HepG2 (cell line): Measurements from ENCODE around the gene USF1. TPM values are rescaled to one million over a fixed set of nuclear protein-coding genes. Genes with fewer than 3 reads are reported as not detected.

Experiments
- ATAC-seq: fragments of 200-7000 bp; cut with Tn5 transposase; 3 replicates; pipeline ENCODE4 v1.9.1; 2020; ENCODE audit warnings: mild to moderate bottlenecking, moderate library complexity
- BruUV-seq: library from RNA; stranded (reverse); fragments of 400-500 nt; replicated peaks from 2 replicates; lab custom pipeline; 2021; lab: Mats Ljungman, UMichigan
- CTCF ChIA-PET: fragments of 300-600 bp; formaldehyde crosslinking; extraction: SDS; loops from one replicate; lab custom pipeline; 2021; ENCODE audit warnings: low total read pairs, inconsistent platforms, low intra/inter-chr PET ratio; lab: Yijun Ruan, JAX
- POLR2A ChIA-PET: fragments of 350-600 bp; sonication (Branson Sonifier 250); formaldehyde crosslinking; loops from one replicate; lab custom pipeline; 2020; ENCODE audit warnings: antibody characterized with exemption, inconsistent platforms; lab: Yijun Ruan, JAX
- DNase-seq: peaks from one replicate; pipeline ENCODE4 v3.0.0-alpha.2; 2015; ENCODE audit warnings: low spot score
- FAIRE-seq: peaks from 3 replicates; lab custom pipeline; 2011; peaks lifted over from hg19 to GRCh38; lab: Jason Lieb, UNC
- H2AFZ ChIP-seq: one replicate; pipeline ENCODE4 v1.6.1; 2011; ENCODE audit warnings: low read length, inconsistent platforms
- H3K27ac ChIP-seq: fragments of 300-600 bp; 3 replicates; pipeline ENCODE4 v1.8.0; 2011; ENCODE audit warnings: mixed run types, mild to moderate bottlenecking, mixed read lengths, low read length, inconsistent platforms; ENCODE audit not compliant: insufficient read depth; ENCODE audit errors: extremely low read length
- H3K27me3 ChIP-seq, 2 experiments: fragments of 200-600 bp in 1 of 2; 2 replicates in 1 of 2; 3 replicates in 1 of 2; pipeline versions ENCODE4 v1.6.0 to v1.8.0; 2011; ENCODE audit warnings: low read length in 2 of 2, mild to moderate bottlenecking in 2 of 2, moderate library complexity in 2 of 2, inconsistent platforms in 1 of 2; ENCODE audit not compliant: insufficient read depth in 2 of 2, control insufficient read depth in 1 of 2
- H3K36me3 ChIP-seq, 2 experiments: fragments of 200-600 bp in 1 of 2; replicated peaks in 1 of 2; 2 replicates in 1 of 2; 3 replicates in 1 of 2; pipeline versions ENCODE4 v1.5.1 to v1.8.0; 2011; ENCODE audit warnings: low read length in 2 of 2, inconsistent platforms in 1 of 2; ENCODE audit not compliant: insufficient read depth in 2 of 2, control insufficient read depth in 1 of 2
- H3K4me1 ChIP-seq: 2 replicates; pipeline ENCODE4 v1.5.1; 2012; ENCODE audit warnings: low read length, inconsistent platforms; ENCODE audit not compliant: insufficient read depth
- H3K4me2 ChIP-seq: 2 replicates; pipeline ENCODE4 v1.6.0; 2011; ENCODE audit warnings: low read depth, low read length, inconsistent platforms
- H3K4me3 ChIP-seq, 3 experiments: fragments of 200-600 bp in 1 of 3; sonication (generic), shearing (Covaris generic) in 1 of 3; replicated peaks in 1 of 3; 2 replicates each; pipeline ENCODE4 v1.5.1; 2011 to 2016; ENCODE audit warnings: low read length in 3 of 3, inconsistent platforms in 2 of 3, low read depth in 2 of 3, mild to moderate bottlenecking in 2 of 3, control low read depth in 1 of 3, mixed read lengths in 1 of 3; ENCODE audit not compliant: insufficient read depth in 1 of 3
- H3K79me2 ChIP-seq: one replicate; pipeline ENCODE4 v1.6.1; 2011; ENCODE audit warnings: low read length, inconsistent platforms; ENCODE audit not compliant: insufficient read depth
- H3K9ac ChIP-seq: 2 replicates; pipeline ENCODE4 v1.6.0; 2011; ENCODE audit warnings: mild to moderate bottlenecking, low read depth, low read length, inconsistent platforms; ENCODE audit not compliant: insufficient read depth
- H3K9me3 ChIP-seq: 2 replicates; pipeline ENCODE4 v1.5.1; 2012; ENCODE audit warnings: mild to moderate bottlenecking, low read length
- H4K20me1 ChIP-seq: 2 replicates; pipeline ENCODE4 v1.6.0; 2011; ENCODE audit warnings: inconsistent platforms, mild to moderate bottlenecking, low read length, moderate library complexity; ENCODE audit not compliant: insufficient read depth
- ARNT2 ChIP-seq: sonication (generic); formaldehyde crosslinking; IDR thresholded peaks from 2 replicates; pipeline ENCODE4 v1.8.0; 2022; ENCODE audit warnings: mild to moderate bottlenecking, low read depth, missing genetic modification reagents, moderate library complexity
- FOXJ3 ChIP-seq: sonication (generic); formaldehyde crosslinking; IDR thresholded peaks from 2 replicates; pipeline ENCODE4 v1.4.0; 2020; ENCODE audit warnings: missing genetic modification reagents, mild to moderate bottlenecking, borderline replicate concordance
- GTF2F1 ChIP-seq: fragments of 150-350 bp; IDR thresholded peaks from 2 replicates; pipeline ENCODE4 v1.6.1; 2014; ENCODE audit warnings: low read length
- MYNN ChIP-seq: sonication (generic); formaldehyde crosslinking; IDR thresholded peaks from 2 replicates; pipeline ENCODE4 v1.4.0; 2020; ENCODE audit warnings: mild to moderate bottlenecking, low read depth, missing genetic modification reagents
- NFIC ChIP-seq: IDR thresholded peaks from 2 replicates; pipeline ENCODE4 v1.6.1; 2012; ENCODE audit warnings: mild to moderate bottlenecking, low read length, inconsistent platforms
- NR2F1 ChIP-seq, 2 experiments: fragments of 450-650 bp in 1 of 2; formaldehyde crosslinking in 1 of 2; IDR thresholded peaks; 2 replicates each; pipeline versions ENCODE4 v1.5.0 to v1.6.1; 2016 to 2020; ENCODE audit warnings: mild to moderate bottlenecking in 1 of 2, missing compliant biosample characterization in 1 of 2, missing genetic modification reagents in 1 of 2, moderate library complexity in 1 of 2
- PAWR ChIP-seq: sonication (generic); formaldehyde crosslinking; IDR thresholded peaks from 2 replicates; pipeline ENCODE4 v1.4.0; 2020; ENCODE audit warnings: missing genetic modification reagents, mild to moderate bottlenecking, borderline replicate concordance
- SALL1 ChIP-seq: sonication (generic); formaldehyde crosslinking; IDR thresholded peaks from 2 replicates; pipeline ENCODE4 v1.8.0; 2022; ENCODE audit warnings: mild to moderate bottlenecking, missing genetic modification reagents
- ZNF124 ChIP-seq: sonication (generic); formaldehyde crosslinking; IDR thresholded peaks from 2 replicates; pipeline ENCODE4 v1.4.0; 2020; ENCODE audit warnings: missing genetic modification reagents
- WGBS: methylation state at CpG from one replicate; pipeline ENCODE4 v1.1.6; 2017; ENCODE audit warnings: low lambda C conversion rate; 5-methylcytosine and 5-hydroxymethylcytosine counted together
- in situ Hi-C: cut with HindIII; loops from 2 replicates; pipeline ENCODE4 v1.10.0; 2017; ENCODE audit warnings: low pct_unique_long_range_greater_than_20kb; ENCODE audit not compliant: extremely low pct_ligation_motif_present
- intact Hi-C: fragments of 100-400 bp; cut with micrococcal nuclease; formaldehyde crosslinking; loops from one replicate; pipeline ENCODE4 v1.10.0; 2022; ENCODE audit not compliant: unreplicated experiment
- polyA plus RNA-seq, 8 experiments: library from polyadenylated mRNA; depleted of rRNA in 3 of 8; stranded (reverse) in 7 of 8; unstranded in 1 of 8; fragments of >200 nt; fragmentation: Illumina TruSeq in 4 of 8; extraction: Trizol in 4 of 8; gene quantifications; 2 replicates each; pipeline versions ENCODE4 v1.2.1 to v1.2.3, GENCODE V29; 2011 to 2016; ENCODE audit warnings: low read depth in 4 of 8, missing spikeins in 1 of 8, mixed read lengths in 1 of 8; ENCODE audit not compliant: insufficient read depth in 1 of 8
- total RNA-seq, 5 experiments: library from RNA; depleted of rRNA; stranded (reverse); fragments of >200 nt; fragmentation: Illumina TruSeq; extraction: Trizol; gene quantifications; 2 replicates each; pipeline ENCODE4 v1.2.3, GENCODE V29; 2016; ENCODE audit warnings: low read depth in 1 of 5
- TF ChIP-seq, protein P1 (sequence below): sonication (generic); formaldehyde crosslinking; IDR thresholded peaks from 2 replicates; pipeline ENCODE4 v1.5.0; 2020; ENCODE audit warnings: mild to moderate bottlenecking, missing genetic modification reagents, moderate library complexity
- TF ChIP-seq, protein P2 (sequence below): sonication (generic); formaldehyde crosslinking; conservative IDR thresholded peaks from 2 replicates; pipeline ENCODE4 v1.8.0; 2022; ENCODE audit warnings: mild to moderate bottlenecking, moderate library complexity, missing genetic modification reagents
- TF ChIP-seq, protein P3 (sequence below): sonication (generic); formaldehyde crosslinking; IDR thresholded peaks from 2 replicates; pipeline ENCODE4 v1.5.1; 2020; ENCODE audit warnings: missing genetic modification reagents, mild to moderate bottlenecking, borderline replicate concordance
- TF ChIP-seq, protein P4 (sequence below): sonication (generic); formaldehyde crosslinking; IDR thresholded peaks from 2 replicates; pipeline ENCODE4 v1.8.1; 2023; ENCODE audit warnings: mild to moderate bottlenecking, missing genetic modification reagents, borderline replicate concordance

The USF1 gene
- total and polyA plus RNA-seq, 2 of the 13 experiments (the other 11 are each of a cell fraction or from before 2014, with no cell fraction given) = 26.9 to 39.4 TPM

DNA sequence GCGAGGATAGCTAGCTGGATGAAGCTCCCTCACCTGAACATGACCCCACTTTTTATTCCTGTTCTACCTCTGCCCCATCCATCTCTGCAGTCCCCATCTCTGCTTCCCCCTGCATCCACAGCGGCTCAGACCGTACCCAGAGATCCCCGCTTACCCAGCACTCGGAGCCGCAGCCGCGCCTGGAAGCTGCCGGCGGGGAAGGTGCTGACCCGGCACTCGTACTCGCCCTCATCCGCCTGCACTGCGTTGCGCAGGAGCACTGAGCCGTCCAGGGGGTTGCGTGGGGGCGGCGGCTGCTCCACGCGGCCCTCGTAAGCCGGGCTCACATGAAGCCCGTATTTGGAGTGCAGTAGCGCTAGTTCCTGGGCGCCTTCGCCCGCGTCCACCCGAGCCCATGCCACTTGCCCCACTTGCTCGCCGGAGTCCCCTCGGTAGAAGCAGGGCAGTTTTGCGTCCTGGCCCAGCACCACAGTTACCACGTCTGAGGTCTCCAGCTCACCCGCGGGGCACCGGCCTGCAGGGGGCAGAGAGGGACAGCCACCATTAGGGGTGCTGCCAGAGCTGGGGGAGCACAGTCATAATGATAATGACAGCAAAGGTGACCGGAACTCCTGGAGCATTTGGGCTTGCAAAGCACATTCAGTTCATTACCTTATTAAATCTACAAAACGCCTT, 33.8 kb upstream of the USF1 start:
- Histone ChIP-seq H3K27ac (no peak overlapping the region), H3K79me2 (no peaks in the 10 kb centered on the region), H4K20me1 (no peaks in the 10 kb centered on the region), H3K27me3 (no peaks in the 10 kb centered on the region; a peak in 1 of 5 replicates), H3K4me3 (no peak overlapping the region), H3K9me3 (no peaks in the 10 kb centered on the region), H2AFZ (no peak overlapping the region), H3K4me1 (peaks cover 31% of the 10 kb centered on the region), H3K4me2 (no peak overlapping the region), H3K36me3 (no peaks in the 10 kb centered on the region), H3K9ac (no peak overlapping the region)
- DNase-seq (no peak), FAIRE-seq (no peak), ATAC-seq (no peak)
- intact Hi-C loops = no loop called here
- BruUV-seq = no TSS peak
- ChIA-PET CTCF (no interaction called here), POLR2A (interaction anchor here (0.5 kb wide), 1 partner anchor 58 kb away, joined by 4 read pairs; the partner anchor contains the start of gene F11R)
- in situ Hi-C loops = no loop called here
- 79% methylated on average over 30 of the region's 41 CpGs for WGBS
- no peak for TF ChIP-seq ARNT2 (CRISPR knock-in tag)
- TF ChIP-seq, protein P1, sequence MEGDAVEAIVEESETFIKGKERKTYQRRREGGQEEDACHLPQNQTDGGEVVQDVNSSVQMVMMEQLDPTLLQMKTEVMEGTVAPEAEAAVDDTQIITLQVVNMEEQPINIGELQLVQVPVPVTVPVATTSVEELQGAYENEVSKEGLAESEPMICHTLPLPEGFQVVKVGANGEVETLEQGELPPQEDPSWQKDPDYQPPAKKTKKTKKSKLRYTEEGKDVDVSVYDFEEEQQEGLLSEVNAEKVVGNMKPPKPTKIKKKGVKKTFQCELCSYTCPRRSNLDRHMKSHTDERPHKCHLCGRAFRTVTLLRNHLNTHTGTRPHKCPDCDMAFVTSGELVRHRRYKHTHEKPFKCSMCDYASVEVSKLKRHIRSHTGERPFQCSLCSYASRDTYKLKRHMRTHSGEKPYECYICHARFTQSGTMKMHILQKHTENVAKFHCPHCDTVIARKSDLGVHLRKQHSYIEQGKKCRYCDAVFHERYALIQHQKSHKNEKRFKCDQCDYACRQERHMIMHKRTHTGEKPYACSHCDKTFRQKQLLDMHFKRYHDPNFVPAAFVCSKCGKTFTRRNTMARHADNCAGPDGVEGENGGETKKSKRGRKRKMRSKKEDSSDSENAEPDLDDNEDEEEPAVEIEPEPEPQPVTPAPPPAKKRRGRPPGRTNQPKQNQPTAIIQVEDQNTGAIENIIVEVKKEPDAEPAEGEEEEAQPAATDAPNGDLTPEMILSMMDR (CRISPR knock-in tag) = 0 out of 2 replicates have a peak, but pooled peaks have one; percentile 14

DNA sequence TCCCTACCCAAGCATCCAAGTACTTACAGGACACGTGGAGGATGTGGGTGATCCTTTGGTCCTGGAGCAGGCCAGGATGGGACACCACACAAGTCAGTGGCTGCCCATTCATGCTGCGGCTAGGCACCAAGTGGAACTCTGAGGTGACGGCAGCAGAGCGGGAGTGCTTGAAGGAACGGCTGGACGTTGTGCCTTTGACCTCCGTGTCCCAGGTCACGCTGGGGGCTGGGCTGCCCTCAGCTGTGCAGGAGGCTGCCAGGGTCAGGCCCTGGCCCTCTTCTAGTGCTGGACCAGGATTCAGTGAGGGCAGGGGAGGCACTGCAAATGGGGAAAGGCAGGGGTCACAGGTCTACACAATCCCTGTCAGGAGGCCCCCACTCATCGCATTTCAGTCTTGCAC, 31.6 kb upstream of the USF1 start:
- ChIA-PET CTCF (no interaction called here), POLR2A (no interaction called here)
- Histone ChIP-seq H3K27me3 (no peaks in the 10 kb centered on the region; a peak in 1 of 5 replicates), H3K36me3 (no peaks in the 10 kb centered on the region), H3K79me2 (no peaks in the 10 kb centered on the region), H3K4me2 (peak overlapping the region; percentile 50), H3K4me3 (no peak overlapping the region; a peak in 1 of 6 replicates), H3K27ac (no peak overlapping the region), H3K4me1 (peaks cover 34% of the 10 kb centered on the region), H4K20me1 (no peaks in the 10 kb centered on the region), H3K9ac (no peak overlapping the region), H3K9me3 (no peaks in the 10 kb centered on the region), H2AFZ (no peak overlapping the region)
- no TSS peak for BruUV-seq
- 8% methylated on average over 2 of the region's 9 CpGs for WGBS
- DNase-seq (no peak), ATAC-seq (no peak), FAIRE-seq (no peak)
- intact Hi-C loops (no loop called here), in situ Hi-C loops (no loop called here)
- TF ChIP-seq FOXJ3 = no peak
- TF ChIP-seq SALL1 (CRISPR knock-in tag) = no peak
- TF ChIP-seq, protein P2, sequence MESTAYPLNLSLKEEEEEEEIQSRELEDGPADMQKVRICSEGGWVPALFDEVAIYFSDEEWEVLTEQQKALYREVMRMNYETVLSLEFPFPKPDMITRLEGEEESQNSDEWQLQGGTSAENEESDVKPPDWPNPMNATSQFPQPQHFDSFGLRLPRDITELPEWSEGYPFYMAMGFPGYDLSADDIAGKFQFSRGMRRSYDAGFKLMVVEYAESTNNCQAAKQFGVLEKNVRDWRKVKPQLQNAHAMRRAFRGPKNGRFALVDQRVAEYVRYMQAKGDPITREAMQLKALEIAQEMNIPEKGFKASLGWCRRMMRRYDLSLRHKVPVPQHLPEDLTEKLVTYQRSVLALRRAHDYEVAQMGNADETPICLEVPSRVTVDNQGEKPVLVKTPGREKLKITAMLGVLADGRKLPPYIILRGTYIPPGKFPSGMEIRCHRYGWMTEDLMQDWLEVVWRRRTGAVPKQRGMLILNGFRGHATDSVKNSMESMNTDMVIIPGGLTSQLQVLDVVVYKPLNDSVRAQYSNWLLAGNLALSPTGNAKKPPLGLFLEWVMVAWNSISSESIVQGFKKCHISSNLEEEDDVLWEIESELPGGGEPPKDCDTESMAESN (CRISPR knock-in tag) = no peak
- TF ChIP-seq GTF2F1 = no peak
- TF ChIP-seq NR2F1 (CRISPR knock-in tag; IDR thresholded peaks at IDR 0.05) = peak in 1 of 2 experiments; percentile 67; a peak in 2 of 4 replicates
- TF ChIP-seq ZNF124 (CRISPR knock-in tag) = no peak
- TF ChIP-seq, protein P3, sequence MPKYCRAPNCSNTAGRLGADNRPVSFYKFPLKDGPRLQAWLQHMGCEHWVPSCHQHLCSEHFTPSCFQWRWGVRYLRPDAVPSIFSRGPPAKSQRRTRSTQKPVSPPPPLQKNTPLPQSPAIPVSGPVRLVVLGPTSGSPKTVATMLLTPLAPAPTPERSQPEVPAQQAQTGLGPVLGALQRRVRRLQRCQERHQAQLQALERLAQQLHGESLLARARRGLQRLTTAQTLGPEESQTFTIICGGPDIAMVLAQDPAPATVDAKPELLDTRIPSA (CRISPR knock-in tag) = no peak
- TF ChIP-seq, protein P4, sequence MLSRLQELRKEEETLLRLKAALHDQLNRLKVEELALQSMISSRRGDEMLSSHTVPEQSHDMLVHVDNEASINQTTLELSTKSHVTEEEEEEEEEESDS = no peak
- TF ChIP-seq MYNN (CRISPR knock-in tag) = no peak
- TF ChIP-seq NFIC = no peak
- TF ChIP-seq PAWR (CRISPR knock-in tag) = no peak
